ENCODE data around the gene EIF4A2.

GRCh38 chr3:186760897-186761447, 22.4 kb upstream of the EIF4A2 start:
- TF ChIP-seq POLR2A (IDR thresholded peaks at IDR 0.05) (no peak), POLR2AphosphoS5 (IDR thresholded peaks at IDR 0.05; ENCODE audit: insufficient read depth in 1 of 2, low read depth in 1 of 2) (no peak)
